GM18505 (cell line): ENCODE results near the gene ETV7.

Experiments used
- ATAC-seq: cut with Tn5 transposase; IDR thresholded peaks from one replicate; pipeline ENCODE4 v1.9.1; 2021; ENCODE audit not compliant: unreplicated experiment
- POLR2A ChIP-seq: IDR thresholded peaks from 4 replicates; pipeline ENCODE4 v1.6.1; 2011; ENCODE audit warnings: borderline replicate concordance; ENCODE audit not compliant: insufficient read depth, insufficient read length; ENCODE audit errors: extremely low read depth

The ETV7 gene

GRCh38 chr6:36326356-36326995 lies 61.0 kb downstream of the ETV7 start:
- TF ChIP-seq POLR2A: no peak
- no peak for ATAC-seq

- no peak for ATAC-seq
- TF ChIP-seq POLR2A: no peak
These were observed 62.8 kb downstream of the ETV7 start for GRCh38 chr6:36324715-36325114.

- ATAC-seq: no peak
- TF ChIP-seq POLR2A: no peak
These were observed 63.3 kb downstream of the ETV7 start for GRCh38 chr6:36324191-36324590.

GRCh38 chr6:36323062-36323461 lies 64.4 kb downstream of the ETV7 start:
- ATAC-seq: no peak
- no peak for TF ChIP-seq POLR2A

- TF ChIP-seq POLR2A: no peak
- ATAC-seq: no peak
These were observed 64.9 kb downstream of the ETV7 start for GRCh38 chr6:36322591-36322990.

GRCh38 chr6:36320475-36320874 lies 67.0 kb downstream of the ETV7 start:
- no peak for ATAC-seq
- TF ChIP-seq POLR2A: no peak

- ATAC-seq: no peak
- TF ChIP-seq POLR2A: no peak
These were observed 67.6 kb downstream of the ETV7 start for GRCh38 chr6:36319821-36320220.

- TF ChIP-seq POLR2A: no peak
- ATAC-seq: no peak
These were observed 68.1 kb downstream of the ETV7 start for GRCh38 chr6:36319436-36319762.

- ATAC-seq: no peak
- no peak for TF ChIP-seq POLR2A
These were observed 68.6 kb downstream of the ETV7 start for GRCh38 chr6:36318690-36319435.

GRCh38 chr6:36317623-36318022 lies 69.8 kb downstream of the ETV7 start:
- ATAC-seq: no peak
- no peak for TF ChIP-seq POLR2A
